CD4-positive, alpha-beta T cell treated with Interleukin-10 for 1 hour (primary cell): Measurements from ENCODE around the gene HSPA12B.

Experiments
- DNase-seq: peaks from one replicate; pipeline ENCODE4 v3.0.0-alpha.2; 2020

Gene HSPA12B, protein sequence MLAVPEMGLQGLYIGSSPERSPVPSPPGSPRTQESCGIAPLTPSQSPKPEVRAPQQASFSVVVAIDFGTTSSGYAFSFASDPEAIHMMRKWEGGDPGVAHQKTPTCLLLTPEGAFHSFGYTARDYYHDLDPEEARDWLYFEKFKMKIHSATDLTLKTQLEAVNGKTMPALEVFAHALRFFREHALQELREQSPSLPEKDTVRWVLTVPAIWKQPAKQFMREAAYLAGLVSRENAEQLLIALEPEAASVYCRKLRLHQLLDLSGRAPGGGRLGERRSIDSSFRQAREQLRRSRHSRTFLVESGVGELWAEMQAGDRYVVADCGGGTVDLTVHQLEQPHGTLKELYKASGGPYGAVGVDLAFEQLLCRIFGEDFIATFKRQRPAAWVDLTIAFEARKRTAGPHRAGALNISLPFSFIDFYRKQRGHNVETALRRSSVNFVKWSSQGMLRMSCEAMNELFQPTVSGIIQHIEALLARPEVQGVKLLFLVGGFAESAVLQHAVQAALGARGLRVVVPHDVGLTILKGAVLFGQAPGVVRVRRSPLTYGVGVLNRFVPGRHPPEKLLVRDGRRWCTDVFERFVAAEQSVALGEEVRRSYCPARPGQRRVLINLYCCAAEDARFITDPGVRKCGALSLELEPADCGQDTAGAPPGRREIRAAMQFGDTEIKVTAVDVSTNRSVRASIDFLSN

DNA sequence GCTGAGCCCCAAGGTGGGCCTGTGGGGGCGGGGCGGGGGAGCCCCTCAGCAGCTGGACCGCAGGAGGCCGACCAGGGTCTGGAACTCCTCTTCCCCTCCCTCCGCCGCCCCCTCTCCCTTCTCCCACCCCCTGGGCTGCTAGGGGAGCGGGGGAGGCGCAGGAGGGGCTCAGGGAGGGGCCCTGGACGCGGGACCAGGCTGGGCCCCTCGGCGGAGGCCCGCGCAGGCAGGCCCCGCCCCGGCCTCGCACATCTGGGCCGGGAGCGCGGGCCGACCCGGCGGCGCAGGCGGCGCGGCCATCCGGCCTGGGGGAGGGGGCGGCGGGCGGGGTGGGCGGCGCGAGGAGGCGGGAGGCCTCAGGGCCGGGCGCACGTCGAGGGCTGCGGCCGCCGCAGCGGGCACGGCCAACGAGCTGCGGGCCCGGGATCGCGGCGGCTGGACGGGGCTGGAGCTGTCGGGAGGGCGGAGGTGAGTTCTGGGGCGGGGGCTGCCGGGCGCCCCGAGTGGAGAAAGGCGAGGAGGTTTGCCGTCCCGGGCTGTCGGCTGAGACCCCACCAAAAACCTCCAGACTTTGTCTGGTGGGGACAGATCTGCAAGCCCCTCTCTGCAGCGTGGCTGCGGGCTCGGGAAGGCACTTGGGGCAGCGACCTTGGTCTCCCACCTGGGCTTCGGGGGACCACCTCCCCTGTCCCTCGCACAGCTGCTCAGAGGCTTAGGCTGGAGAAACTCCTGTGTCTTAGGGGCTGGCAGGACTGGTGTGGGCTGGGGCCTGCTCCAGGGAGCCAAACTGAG, at the start of gene HSPA12B:
HSPA12B (plus strand) TSS at position 359 of the 792 bp plus-strand sequence. CDS start 5,990 bp downstream, outside the sequence.
- DNase-seq: no peak

DNA sequence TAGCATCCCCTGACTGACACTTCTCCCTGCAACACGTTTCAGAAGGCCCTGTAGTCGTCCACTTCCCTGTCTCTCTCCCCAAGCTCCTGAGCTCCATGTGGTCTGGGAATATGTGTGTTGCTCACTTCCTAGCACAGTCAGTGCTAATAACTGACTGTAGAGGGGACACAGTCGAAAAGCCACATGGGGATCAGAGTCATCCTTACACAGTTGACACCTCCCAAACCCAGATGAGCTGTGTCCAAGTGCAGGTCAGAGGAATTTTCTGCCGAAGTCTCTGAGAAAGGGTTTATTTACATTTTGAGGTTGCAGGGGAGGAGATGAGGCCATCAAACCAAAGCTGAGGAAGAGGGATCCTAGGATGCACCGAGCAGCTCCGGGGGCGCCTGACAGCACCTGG, 47.1 kb upstream of the HSPA12B start:
- DNase-seq: no peak

DNA sequence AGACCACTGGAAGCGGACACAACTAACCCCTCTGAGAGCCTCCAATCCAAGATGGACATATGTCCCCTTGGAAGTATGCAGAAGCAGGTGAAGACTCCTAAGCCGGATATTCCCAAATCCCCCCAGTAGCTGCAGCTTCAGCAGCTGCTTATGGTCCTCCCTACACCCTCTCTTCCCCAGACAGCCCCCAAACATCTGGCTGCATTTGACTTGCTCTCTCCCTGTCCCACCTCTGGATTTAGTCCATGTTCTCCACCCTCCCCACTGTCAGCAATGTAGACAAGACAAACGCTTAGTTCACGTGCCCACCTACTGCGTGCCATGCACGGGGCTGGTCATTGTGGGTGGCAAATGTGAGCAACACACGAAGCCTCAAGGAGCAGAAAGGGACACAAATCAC, 46.1 kb upstream of the HSPA12B start:
- no peak for DNase-seq

DNA sequence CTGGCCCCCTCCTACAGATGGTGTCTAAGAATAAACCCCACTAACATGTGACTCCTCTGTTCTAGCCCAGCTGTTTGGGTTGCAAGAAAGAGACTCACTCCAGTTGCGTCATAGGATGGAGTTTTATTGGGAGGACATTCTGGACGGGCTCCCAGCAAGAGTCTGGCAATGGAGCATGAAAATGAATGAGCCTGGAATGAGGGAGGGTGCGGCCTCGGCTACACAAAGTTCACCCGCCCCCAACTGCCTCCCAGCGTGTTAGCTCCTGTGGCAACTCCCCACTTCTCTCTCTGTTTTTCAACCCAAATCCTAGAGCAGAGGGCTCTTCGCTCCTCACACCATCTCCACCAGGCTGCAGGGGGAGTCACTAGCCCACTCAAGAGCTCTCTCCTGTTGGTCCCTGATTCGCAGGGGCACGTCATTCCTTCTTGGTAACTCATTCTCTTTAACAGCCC, 45.6 kb upstream of the HSPA12B start:
- DNase-seq: no peak

DNA sequence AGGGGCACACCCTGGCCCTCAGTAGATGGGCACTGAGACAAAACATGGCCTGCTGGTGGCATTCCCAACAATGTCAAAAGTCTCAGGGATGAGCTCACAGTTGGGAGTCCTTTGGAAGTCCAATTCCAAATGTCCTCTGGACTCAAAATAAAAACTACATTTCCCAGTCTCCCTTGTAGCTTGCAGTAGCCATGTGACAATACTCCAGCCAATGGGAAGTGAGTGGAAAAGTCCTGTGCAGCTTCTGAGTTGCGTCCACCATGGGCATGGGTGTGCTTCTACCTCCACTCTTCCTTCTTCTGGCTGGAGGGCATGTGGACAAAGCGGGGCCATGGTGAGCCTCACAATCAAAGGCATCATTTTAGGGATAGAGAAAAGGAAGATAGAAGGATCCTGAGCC, 44.8 kb upstream of the HSPA12B start:
- DNase-seq: no peak

DNA sequence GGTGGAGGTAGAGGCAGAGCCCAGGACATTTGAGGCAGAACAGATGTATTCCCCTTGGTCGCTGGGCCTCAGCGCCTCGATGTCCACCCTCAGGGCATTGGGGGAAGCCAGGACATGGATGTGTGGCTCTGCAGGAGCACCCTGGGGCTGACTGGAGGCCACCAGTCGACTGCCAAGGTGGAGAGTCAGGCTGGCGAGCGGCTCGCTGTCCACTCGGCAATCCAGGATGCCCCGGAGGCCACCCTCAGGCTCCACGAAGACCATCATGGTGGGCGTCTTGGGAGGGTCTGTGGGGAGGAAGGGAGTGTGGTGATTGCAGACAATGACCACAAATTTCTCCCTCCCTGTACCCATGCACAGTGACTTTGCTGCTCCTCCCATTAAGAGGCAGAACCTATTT, 42.5 kb upstream of the HSPA12B start:
- DNase-seq: no peak

DNA sequence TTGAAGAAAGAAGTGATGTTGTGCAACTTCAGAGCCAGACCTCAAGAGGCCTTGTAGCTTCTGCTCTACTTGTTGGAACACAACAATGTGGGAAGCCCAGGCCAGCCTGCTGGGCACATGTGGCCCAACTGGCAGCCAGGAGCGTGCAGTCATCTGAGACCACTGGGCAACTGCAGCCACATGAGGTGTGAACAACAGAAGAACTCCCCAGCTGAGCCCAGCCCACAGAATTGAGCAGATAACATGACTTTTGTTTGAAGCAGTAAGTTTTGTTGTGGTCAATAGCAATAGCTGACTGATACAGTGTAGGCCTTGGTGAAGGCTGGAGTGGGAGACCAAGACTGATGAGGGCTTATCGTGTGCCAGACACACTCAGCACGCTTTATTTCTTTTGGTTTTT, 42.1 kb upstream of the HSPA12B start:
- DNase-seq: no peak

DNA sequence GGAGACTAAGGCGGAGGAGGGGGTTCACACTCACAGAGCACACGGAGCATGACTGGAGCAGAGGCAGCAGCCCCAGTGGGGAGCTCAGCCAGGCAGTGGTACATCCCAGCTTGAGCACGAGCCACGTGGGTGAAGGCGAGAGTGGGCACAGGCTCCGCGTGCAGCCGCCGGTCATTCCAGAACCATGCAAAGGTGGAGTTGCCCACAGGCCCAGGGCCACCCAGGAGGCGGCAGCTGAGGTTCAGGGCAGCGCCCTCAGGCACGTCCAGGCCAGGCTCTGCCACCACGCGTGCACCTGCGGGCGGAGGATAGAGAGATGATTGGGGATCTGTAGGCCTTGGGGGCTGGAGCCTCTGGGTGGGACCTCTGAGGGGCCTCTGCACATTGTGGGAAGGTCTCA, 41.2 kb upstream of the HSPA12B start:
- no peak for DNase-seq

DNA sequence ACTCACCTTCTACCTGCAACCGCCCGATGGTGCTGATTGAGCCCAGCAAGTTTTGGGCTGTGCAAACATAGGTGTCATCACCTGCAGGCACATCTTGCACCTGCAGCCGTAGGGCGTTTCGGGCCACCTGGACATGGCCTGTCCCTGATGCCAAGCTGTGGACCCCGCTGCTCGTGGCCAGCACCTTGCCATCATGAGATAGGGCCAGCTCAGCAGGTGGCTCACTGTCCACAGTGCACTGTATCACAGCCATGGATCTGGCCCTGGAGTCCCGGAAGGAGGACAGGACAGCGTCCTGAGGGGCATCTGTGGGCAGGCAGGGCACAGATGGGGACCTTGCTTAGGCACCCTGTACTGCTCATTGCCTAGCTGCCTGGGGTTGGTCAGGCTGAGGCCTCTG, 40.6 kb upstream of the HSPA12B start:
- DNase-seq: no peak

DNA sequence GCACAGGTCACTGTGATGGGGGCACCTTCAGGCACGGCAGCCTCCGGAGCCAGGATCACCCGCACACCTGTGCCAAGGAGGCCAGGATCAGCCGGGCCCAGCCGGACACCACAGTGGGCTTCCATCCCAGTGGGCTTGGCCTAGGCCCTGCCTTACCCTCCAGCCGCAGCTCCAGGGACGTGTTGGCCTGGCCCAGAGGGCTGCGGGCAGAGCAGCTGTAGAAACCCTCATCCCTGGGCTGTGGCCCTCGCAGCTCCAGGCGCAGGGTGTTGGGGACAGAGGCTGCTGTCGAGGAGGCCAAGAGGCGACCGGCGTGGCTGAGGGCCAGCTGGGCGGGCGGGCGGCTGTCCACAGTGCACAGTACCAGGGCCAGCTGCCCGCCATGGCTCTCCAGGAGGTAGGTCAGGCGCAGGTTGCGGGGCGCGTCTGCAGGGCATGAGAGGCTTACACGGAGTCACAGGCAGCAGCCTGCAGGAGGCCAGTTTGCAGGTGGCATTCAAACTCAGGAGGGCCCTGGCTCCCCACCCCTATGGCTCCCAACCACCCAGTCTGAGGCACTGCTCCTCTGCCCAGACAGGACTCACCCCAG, 39.7 kb upstream of the HSPA12B start:
- DNase-seq: no peak

DNA sequence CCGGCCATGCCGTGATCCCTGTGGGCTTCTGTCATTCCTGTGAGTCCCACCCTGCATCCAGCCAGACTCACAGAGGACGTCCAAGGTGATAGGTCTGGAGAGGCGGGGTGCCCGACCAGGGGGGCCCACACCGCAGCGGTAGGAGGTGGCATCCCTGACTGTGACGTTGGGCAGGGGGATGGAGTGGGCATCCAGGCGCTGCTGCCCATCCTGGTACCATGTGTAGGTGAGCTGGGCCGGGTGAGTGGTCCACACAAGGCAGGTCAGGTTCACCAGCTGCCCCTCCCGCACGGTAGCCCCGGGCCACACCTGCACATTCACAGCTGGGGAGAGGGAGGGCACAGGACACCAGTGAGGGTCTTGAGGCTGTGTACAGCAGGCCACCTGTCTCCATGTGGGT, 39.1 kb upstream of the HSPA12B start:
- DNase-seq: no peak

DNA sequence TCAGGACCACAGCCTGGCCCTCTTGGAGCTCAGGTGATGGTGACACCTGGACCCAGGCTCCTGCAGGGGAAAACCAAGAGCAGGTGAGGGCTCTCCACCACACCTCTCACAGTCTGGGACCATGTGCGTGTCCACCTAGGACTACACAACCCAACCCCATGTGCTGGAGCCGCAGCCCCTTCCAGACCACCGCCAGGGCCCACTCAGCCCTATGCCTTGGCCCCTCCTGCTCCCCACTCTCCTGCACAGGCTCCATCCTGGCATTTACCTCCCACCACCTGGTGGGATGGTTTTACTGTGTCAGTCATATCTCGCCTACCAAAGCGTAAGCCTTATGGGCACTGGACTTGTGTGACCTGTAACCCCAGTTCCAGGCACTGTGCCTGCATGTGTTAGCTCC, 37.6 kb upstream of the HSPA12B start:
- no peak for DNase-seq

DNA sequence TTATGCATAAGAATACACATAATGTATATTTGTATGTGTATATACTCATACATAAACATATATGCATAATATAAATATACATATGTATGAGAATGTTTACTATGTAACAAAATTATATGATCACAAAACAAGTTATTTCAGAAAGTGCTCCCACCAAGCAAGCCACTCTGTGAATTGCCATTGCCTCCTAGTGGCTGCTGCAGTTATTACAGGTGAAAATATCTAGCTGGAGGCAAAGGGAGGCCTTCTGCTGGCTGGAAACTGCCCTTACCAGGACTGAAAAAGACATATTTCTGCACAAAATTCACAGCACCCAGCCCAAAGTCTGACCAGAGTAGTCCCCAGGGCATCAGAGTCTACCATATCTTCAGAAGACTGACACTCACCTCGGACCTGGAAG, 36.3 kb upstream of the HSPA12B start:
- no peak for DNase-seq

DNA sequence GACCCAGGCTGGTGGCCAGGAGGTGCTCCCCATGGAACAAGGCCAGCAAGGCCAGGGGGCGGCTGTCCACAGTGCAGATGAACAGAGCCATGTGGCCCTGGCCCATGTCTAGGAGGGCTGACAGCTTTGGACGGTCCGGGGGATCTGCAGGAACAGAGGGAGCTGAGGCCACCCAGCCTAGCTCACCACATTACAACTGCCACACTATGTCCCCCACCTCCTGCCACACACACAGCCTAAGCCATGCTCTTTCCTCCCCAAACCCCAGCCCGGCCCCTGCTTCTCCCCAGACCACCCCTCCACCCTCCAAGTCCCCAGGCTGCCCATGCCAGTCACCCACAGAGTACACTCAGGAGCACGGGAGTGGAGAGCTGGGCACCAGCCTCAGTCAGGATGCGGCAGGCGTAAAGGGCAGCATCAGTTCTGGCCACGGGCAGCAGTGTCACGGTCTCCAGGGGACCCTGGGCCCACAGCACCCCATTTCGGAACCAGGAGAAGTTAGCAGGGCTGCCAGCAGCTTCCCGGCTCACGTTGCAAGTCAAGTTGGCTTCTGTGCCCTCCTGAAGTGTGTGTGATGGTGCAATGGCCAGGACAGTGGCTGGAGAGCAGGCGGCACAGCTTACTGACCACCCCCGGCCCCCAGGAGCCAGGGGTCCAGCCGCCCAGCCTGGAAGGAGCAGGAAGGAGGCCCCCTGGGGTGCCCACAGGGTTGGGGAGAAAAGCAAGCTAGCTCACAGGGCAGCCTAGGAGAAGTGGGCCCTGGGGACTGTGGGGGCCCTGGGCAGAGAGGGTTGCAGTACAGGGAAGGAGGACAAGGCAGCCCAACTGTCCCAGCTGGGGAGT, 35.5 kb upstream of the HSPA12B start:
- DNase-seq: no peak

DNA sequence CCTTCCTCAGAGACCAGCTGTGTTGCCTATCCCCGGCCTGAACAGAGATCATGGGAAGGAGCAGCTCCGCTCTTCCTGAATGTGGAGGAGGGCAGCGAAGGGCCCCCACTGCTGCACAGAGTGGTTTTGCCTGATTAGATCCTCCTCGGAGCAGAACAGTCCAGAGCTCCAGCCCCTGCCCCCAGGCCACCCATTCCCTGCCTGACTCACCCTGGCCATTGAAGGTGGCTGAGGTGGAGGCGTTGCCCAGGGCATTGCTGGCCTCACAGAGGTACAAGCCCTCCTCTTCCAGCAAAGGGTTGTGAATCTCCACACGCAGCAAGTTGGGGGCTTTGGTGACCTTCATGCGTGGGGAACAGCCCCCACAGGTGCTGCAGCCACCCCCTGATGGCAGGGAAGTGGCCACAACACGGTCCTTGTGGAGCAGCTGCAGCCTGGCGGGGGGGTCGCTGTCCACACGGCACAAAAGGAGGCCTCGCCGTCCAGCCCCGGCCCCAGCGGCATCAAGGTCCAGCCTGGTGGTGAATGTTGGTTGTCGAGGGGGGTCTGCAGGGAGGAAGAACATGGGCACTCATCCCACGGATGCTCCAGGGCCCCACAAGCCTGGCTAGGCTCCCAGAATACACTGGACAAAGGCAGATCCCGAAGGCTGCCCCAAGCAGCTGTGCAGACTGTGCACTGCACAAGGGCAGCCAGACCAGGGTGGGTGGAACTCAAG, 34.7 kb upstream of the HSPA12B start:
- no peak for DNase-seq

DNA sequence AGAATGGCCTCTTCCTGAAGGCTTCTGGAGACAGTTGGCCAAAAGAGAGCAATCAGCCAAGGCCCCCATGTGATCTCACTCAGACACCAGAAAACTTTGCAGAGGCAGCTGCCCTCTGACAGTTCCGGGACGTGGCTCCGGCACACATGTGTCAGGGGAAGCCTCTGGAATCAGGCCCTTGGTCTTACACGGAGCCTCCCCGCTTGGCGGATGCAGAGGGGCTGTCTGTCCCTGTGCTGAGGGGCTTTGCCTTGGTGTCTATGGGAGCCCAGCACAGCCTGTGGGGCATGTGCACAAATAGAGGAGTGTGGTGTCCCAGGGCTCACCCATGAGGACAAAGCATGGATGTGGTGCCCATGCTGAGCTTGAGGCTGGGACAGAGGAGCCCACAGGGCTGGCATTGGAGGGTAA, 33.9 kb upstream of the HSPA12B start:
- DNase-seq: no peak

DNA sequence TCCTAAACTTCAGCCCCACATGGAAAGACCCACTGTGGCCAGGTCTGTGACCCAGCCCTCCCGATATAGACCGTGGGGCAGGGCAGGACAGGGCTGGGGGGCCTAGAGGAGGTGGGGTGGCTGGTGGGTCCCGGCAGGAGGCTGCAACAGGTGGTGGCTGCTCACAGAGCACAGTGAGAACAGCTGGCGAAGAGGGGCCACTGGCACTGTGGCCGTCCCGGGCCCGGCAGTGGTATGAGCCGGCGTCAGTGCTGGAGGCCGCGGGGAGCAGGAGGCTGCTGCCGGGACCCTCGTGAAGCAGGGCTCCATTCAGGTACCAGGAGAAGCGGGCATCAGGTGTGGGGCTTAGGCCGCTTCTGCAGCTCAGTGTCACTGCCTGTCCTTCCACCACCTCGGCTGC, 33.4 kb upstream of the HSPA12B start:
- no peak for DNase-seq

DNA sequence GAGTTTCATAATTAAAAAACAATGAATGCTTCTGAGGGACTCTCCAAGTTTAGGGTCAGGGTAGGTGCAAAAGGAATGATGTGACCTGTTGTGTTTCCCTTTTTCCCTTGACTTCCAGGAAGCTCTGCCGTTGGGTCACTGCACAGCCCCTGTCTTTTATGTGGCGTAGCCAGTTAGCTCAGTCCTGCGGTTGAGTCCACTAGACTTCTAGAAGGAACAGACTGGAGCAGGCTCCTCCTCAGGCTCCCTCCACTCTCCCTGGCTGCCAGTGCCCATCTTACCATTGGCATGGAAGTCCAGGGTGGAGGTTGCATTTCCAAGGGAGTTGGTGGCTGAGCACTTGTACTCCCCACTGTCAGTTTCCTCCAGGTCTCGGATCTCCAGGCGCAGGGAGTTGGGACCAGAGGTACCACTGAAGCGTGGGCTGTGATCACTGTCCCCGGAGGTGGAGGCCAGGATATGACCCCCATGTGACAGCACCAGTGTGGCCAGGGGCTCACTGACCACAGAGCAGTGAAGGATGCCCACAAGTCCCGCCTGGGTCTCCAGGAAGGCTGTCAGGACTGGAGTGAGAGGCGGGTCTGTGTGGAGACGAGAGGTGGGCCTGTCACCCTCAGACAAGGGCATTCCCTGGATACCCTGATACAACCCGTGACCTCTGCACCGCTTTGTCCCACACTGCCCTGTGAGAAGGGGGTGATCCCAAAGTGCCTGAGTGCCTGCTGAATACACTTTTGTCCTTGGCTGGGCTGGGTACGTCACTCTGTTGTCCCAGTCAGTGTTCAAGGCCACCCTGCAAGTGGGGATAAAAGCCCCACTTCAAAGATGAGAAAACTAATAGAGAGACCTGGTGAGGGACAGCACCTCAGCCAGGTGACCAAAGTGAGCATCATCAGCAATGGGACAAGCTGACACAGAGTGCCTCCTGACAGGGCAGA, 31.2 kb upstream of the HSPA12B start:
- DNase-seq: no peak

DNA sequence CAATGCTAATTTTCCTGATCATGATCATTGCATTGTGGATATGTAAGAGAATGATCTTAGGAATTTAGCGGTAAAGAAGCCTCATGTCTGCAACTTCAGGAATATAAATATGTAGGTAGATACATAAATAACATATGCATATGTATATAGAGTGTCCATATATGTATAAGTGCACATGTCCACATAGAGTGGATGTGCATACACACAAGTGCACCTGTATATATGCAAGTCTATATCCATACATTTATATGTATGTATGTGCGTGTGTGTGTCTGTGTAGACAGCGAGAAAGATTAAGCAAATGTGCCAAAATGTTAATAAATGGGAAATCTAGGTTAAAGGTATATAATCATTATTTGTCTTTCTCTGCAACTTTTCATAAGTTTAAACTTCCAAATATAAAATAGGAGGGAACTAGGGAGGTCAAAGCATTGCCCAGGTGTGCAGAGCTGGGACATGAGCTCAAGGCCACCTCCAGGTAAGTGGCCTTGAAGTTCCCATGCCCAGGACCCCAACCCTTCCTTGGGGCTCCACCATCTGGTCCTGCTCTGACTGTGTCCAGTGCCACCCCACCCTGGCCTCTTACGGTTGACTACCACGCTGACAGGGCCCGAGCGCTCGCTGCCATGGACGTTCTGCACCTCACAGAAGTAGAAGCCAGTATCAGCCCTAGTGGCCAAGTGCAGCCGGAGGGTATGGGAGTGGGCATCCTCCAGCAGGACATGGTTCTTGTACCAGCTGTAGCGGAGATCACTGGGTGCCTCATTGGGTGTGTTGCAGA, 29.7 kb upstream of the HSPA12B start:
- DNase-seq: no peak

DNA sequence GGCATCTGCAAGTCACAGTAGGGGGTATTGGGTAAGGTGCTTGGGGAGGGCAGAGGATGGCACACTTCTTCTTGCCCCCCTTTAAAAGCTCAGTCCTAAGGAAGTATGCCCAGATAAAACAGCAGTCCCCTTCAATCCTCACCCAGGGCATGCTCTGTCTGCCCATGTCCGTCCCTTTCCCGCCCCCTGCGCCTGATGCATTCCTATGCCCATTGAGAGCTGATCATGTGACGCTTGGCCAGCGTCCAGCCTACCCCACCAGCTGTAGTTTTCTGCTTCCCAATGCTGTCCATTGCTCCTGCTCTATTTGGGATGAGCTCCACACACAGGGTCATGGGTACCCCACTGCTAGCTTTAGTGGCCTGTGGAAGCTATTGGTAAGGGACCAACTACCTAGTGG, 28.4 kb upstream of the HSPA12B start:
- no peak for DNase-seq
